IMR-90 (cell line): Measurements from ENCODE around the gene BRIP1. TPM values are rescaled to one million over a fixed set of nuclear protein-coding genes. Genes with fewer than 3 reads are reported as not detected.

Experiments used
- ATAC-seq: fragments of 200-7000 bp; cut with Tn5 transposase; 2 replicates; pipeline ENCODE4 v1.9.1; 2020; ENCODE audit warnings: low read depth, mild to moderate bottlenecking, moderate library complexity
- BruUV-seq: library from RNA; stranded (reverse); fragments of 400-500 nt; replicated peaks from 2 replicates; lab custom pipeline; 2021; lab: Mats Ljungman, UMichigan
- CTCF ChIA-PET: fragments of 300-600 bp; formaldehyde crosslinking; extraction: SDS; loops from one replicate; lab custom pipeline; 2021; ENCODE audit warnings: antibody characterized with exemption; lab: Yijun Ruan, JAX
- POLR2A ChIA-PET: fragments of 300-600 bp; sonication (Branson Sonifier 250); formaldehyde crosslinking; loops from one replicate; lab custom pipeline; 2022; ENCODE audit warnings: antibody characterized with exemption; ENCODE audit not compliant: unreplicated experiment; lab: Charles Lee
- DNase-seq: peaks from one replicate; pipeline ENCODE4 v3.0.0; 2013
- H2AFZ ChIP-seq: replicated peaks from 2 replicates; pipeline ENCODE3; 2013; ENCODE audit warnings: low read length, mild to moderate bottlenecking; ENCODE audit not compliant: poor library complexity
- H2AK5ac ChIP-seq: 2 replicates; pipeline ENCODE4 v1.6.1; 2013; ENCODE audit warnings: low read depth, low read length, inconsistent platforms
- H2AK9ac ChIP-seq: replicated peaks from 2 replicates; pipeline ENCODE3; 2013; ENCODE audit warnings: mild to moderate bottlenecking, low read depth, low read length, moderate library complexity; ENCODE audit not compliant: poor library complexity
- H2BK120ac ChIP-seq: 2 replicates; pipeline ENCODE4 v1.6.1; 2013; ENCODE audit warnings: low read depth, low read length, inconsistent platforms
- H2BK15ac ChIP-seq: 3 replicates; pipeline ENCODE4 v1.6.1; 2013; ENCODE audit warnings: low read depth, low read length, inconsistent platforms
- H2BK20ac ChIP-seq: 2 replicates; pipeline ENCODE4 v1.6.1; 2013; ENCODE audit warnings: low read depth, mild to moderate bottlenecking, inconsistent platforms, low read length, moderate library complexity
- H2BK5ac ChIP-seq: 2 replicates; pipeline ENCODE4 v1.6.1; 2013; ENCODE audit warnings: mild to moderate bottlenecking, low read depth, low read length, inconsistent platforms; ENCODE audit not compliant: poor library complexity, severe bottlenecking
- H3K14ac ChIP-seq: replicated peaks from 2 replicates; pipeline ENCODE4 v1.6.1; 2013; ENCODE audit warnings: low read depth, low read length, inconsistent platforms
- H3K18ac ChIP-seq: 2 replicates; pipeline ENCODE4 v1.6.1; 2013; ENCODE audit warnings: low read depth, low read length, control low read depth
- H3K23ac ChIP-seq: 2 replicates; pipeline ENCODE4 v1.6.1; 2013; ENCODE audit warnings: low read depth, low read length, inconsistent platforms
- H3K27ac ChIP-seq: 2 replicates; pipeline ENCODE4 v1.5.1; 2013; ENCODE audit warnings: mild to moderate bottlenecking, control low read depth, low read length; ENCODE audit not compliant: insufficient read depth
- H3K27me3 ChIP-seq: 2 replicates; pipeline ENCODE4 v1.6.1; 2013; ENCODE audit warnings: low read length; ENCODE audit not compliant: control insufficient read depth, insufficient read depth
- H3K36me3 ChIP-seq: 2 replicates; pipeline ENCODE4 v1.6.1; 2013; ENCODE audit warnings: low read length, mixed read lengths; ENCODE audit not compliant: control insufficient read depth, insufficient read depth
- H3K4ac ChIP-seq: 2 replicates; pipeline ENCODE4 v1.6.1; 2013; ENCODE audit warnings: low read depth, low read length, inconsistent platforms
- H3K4me1 ChIP-seq: 2 replicates; pipeline ENCODE4 v1.6.1; 2013; ENCODE audit warnings: low read length, mixed read lengths; ENCODE audit not compliant: control insufficient read depth, insufficient read depth
- H3K4me2 ChIP-seq: 2 replicates; pipeline ENCODE4 v1.6.1; 2013; ENCODE audit warnings: low read depth, mild to moderate bottlenecking, control low read depth, low read length, moderate library complexity
- H3K4me3 ChIP-seq: 2 replicates; pipeline ENCODE4 v1.5.1; 2013; ENCODE audit warnings: low read depth, mild to moderate bottlenecking, control low read depth, low read length, moderate library complexity; ENCODE audit not compliant: insufficient read depth
- H3K56ac ChIP-seq: 2 replicates; pipeline ENCODE4 v1.6.1; 2013; ENCODE audit warnings: low read length, inconsistent platforms; ENCODE audit not compliant: insufficient read depth; ENCODE audit errors: extremely low read depth
- H3K79me1 ChIP-seq, 2 experiments: 2 replicates each; pipeline ENCODE4 v1.6.1; 2013; ENCODE audit warnings: low read length in 2 of 2, inconsistent platforms in 1 of 2, low read depth in 1 of 2
- H3K9ac ChIP-seq: 2 replicates; pipeline ENCODE4 v1.6.1; 2013; ENCODE audit warnings: low read depth, low read length, control low read depth
- H3K9me1 ChIP-seq: 2 replicates; pipeline ENCODE4 v1.6.1; 2013; ENCODE audit warnings: low read length, inconsistent platforms; ENCODE audit not compliant: insufficient read depth
- H3K9me3 ChIP-seq: 2 replicates; pipeline ENCODE4 v1.6.1; 2013; ENCODE audit warnings: low read length; ENCODE audit not compliant: control insufficient read depth, insufficient read depth
- H4K20me1 ChIP-seq: 2 replicates; pipeline ENCODE4 v1.6.1; 2013; ENCODE audit warnings: low read length, inconsistent platforms; ENCODE audit not compliant: insufficient read depth
- H4K5ac ChIP-seq: 2 replicates; pipeline ENCODE4 v1.6.1; 2013; ENCODE audit warnings: mild to moderate bottlenecking, low read depth, low read length, control low read depth
- H4K8ac ChIP-seq, 2 experiments: 2 replicates each; pipeline ENCODE4 v1.6.1; 2013; ENCODE audit warnings: low read depth in 2 of 2, low read length in 2 of 2, control low read depth in 1 of 2, inconsistent platforms in 1 of 2
- H4K91ac ChIP-seq: 2 replicates; pipeline ENCODE4 v1.6.1; 2013; ENCODE audit warnings: low read depth, low read length, inconsistent platforms; ENCODE audit not compliant: insufficient read depth
- BHLHE40 ChIP-seq: fragments of 150-350 bp; IDR thresholded peaks from 2 replicates; pipeline ENCODE4 v1.6.1; 2016; ENCODE audit warnings: mild to moderate bottlenecking, low read depth, low read length
- CEBPB ChIP-seq: IDR thresholded peaks from 2 replicates; pipeline ENCODE4 v1.6.1; 2012; ENCODE audit warnings: low read depth, low read length, improper control_type of control experiment
- CHD1 ChIP-seq: IDR thresholded peaks from 2 replicates; pipeline ENCODE4 v1.6.1; 2012; ENCODE audit warnings: low read depth, low read length, improper control_type of control experiment
- CTCF ChIP-seq: conservative IDR thresholded peaks from 2 replicates; pipeline ENCODE4 v1.5.1; 2012; ENCODE audit warnings: mild to moderate bottlenecking, low read depth, low read length, improper control_type of control experiment
- ELK1 ChIP-seq: fragments of 150-350 bp; IDR thresholded peaks from 2 replicates; pipeline ENCODE4 v1.6.1; 2016; ENCODE audit warnings: low read depth, mild to moderate bottlenecking, low read length, moderate library complexity, borderline replicate concordance
- FOS ChIP-seq: fragments of 150-350 bp; IDR thresholded peaks from 2 replicates; pipeline ENCODE4 v1.6.1; 2016; ENCODE audit warnings: low read depth, low read length
- MAFK ChIP-seq: IDR thresholded peaks from 2 replicates; pipeline ENCODE4 v1.6.1; 2012; ENCODE audit warnings: low read depth, low read length, improper control_type of control experiment
- MAZ ChIP-seq: IDR thresholded peaks from 2 replicates; pipeline ENCODE4 v1.6.1; 2012; ENCODE audit warnings: low read depth, mild to moderate bottlenecking, low read length, improper control_type of control experiment, moderate library complexity, borderline replicate concordance
- NFE2L2 ChIP-seq: fragments of 150-350 bp; IDR thresholded peaks from 2 replicates; pipeline ENCODE4 v1.6.1; 2016; ENCODE audit warnings: low read depth, mild to moderate bottlenecking, low read length
- POLR2A ChIP-seq: IDR thresholded peaks from 2 replicates; pipeline ENCODE4 v1.6.1; 2012; ENCODE audit warnings: mild to moderate bottlenecking, low read depth, low read length
- RCOR1 ChIP-seq: IDR thresholded peaks from 2 replicates; pipeline ENCODE4 v1.6.1; 2012; ENCODE audit warnings: mild to moderate bottlenecking, low read length, improper control_type of control experiment; ENCODE audit not compliant: insufficient replicate concordance
- SMC3 ChIP-seq: fragments of 150-350 bp; IDR thresholded peaks from 2 replicates; pipeline ENCODE4 v1.6.1; 2016; ENCODE audit warnings: low read depth, mild to moderate bottlenecking, antibody characterized with exemption, low read length, moderate library complexity
- WGBS, 2 experiments: methylation state at CpG; one replicate each; pipeline versions ENCODE4 v1.1.5 to v1.1.7; 2013; ENCODE audit warnings: missing lambda C conversion rate in 2 of 2; ENCODE audit not compliant: insufficient read length in 1 of 2; ENCODE audit errors: extremely low coverage in 2 of 2; 5-methylcytosine and 5-hydroxymethylcytosine counted together
- dilution Hi-C: fragments of 300-500 bp; cut with HindIII; formaldehyde crosslinking; loops from one replicate; pipeline ENCODE4 v1.14.3; 2018; ENCODE audit warnings: low sequenced_read_pairs; ENCODE audit not compliant: unreplicated experiment
- in situ Hi-C: fragments of 300-500 bp; cut with MboI; formaldehyde crosslinking; loops from 3 replicates; pipeline ENCODE4 v1.14.3; 2019; ENCODE audit warnings: low sequenced_read_pairs, inconsistent platforms, mixed read lengths
- intact Hi-C: fragments of 100-400 bp; cut with micrococcal nuclease; formaldehyde crosslinking; loops from 2 replicates; pipeline ENCODE4 v1.10.0; 2022
- polyA plus RNA-seq, 3 experiments: library from polyadenylated mRNA; depleted of rRNA; stranded (reverse); fragments of >200 nt; gene quantifications; 2 replicates each; pipeline ENCODE4 v1.2.3, GENCODE V29; 2012; ENCODE audit warnings: low replicate concordance in 1 of 3
- total RNA-seq: library from RNA; depleted of rRNA; stranded (reverse); fragments of >200 nt; gene quantifications from 2 replicates; pipeline ENCODE4 v1.2.3, GENCODE V29; 2012
- TF ChIP-seq, protein P1 (sequence below): fragments of 150-350 bp; IDR thresholded peaks from 2 replicates; pipeline ENCODE4 v1.6.1; 2017; ENCODE audit warnings: mild to moderate bottlenecking, antibody characterized with exemption, low read length, low read depth

Gene BRIP1
- total and polyA plus RNA-seq, 2 of the 4 experiments (the other 2 are of a cell fraction): 6.1 to 19.7 TPM

- in situ Hi-C loops: no loop called here
- no TSS peak for BruUV-seq
- POLR2A ChIA-PET: no interaction called here
Observed at GRCh38 chr17:61835606-61836005, 27.7 kb downstream of the BRIP1 start.

More at GRCh38 chr17:61835606-61836005, 27.7 kb downstream of the BRIP1 start:
- Histone ChIP-seq H3K14ac (no peak overlapping the region), H3K4me3 (no peak overlapping the region), H2BK20ac (no peak overlapping the region), H2BK5ac (no peak overlapping the region), H3K4me1 (peaks cover 7% of the 10 kb centered on the region), H3K9me3 (no peaks in the 10 kb centered on the region), H3K36me3 (no peaks in the 10 kb centered on the region), H4K5ac (no peak overlapping the region), H2BK120ac (no peak overlapping the region), H2AK5ac (no peak overlapping the region), H3K27ac (no peak overlapping the region), H3K56ac (no peak overlapping the region), H3K4ac (no peak overlapping the region), H3K4me2 (no peak overlapping the region), H4K91ac (no peak overlapping the region), H2AFZ (no peak overlapping the region), H2BK15ac (no peak overlapping the region), H3K79me1 (peaks cover 8 to 29% of the 10 kb centered on the region in 2 experiments), H4K8ac (no peak overlapping the region), H3K9ac (no peak overlapping the region), H4K20me1 (no peaks in the 10 kb centered on the region; the same call in 1 of the 2 replicates), H3K9me1 (peaks cover 7% of the 10 kb centered on the region), H3K27me3 (no peaks in the 10 kb centered on the region), H3K18ac (no peak overlapping the region), H3K23ac (no peak overlapping the region), H2AK9ac (no peak overlapping the region)
- dilution Hi-C loops (no loop called here), intact Hi-C loops (no loop called here)
- ATAC-seq (no peak), DNase-seq (no peak)
- CTCF ChIA-PET: no interaction called here
- WGBS, 2 experiments: no CpG with 5 or more reads among the region's 1 CpG
- TF ChIP-seq ELK1: no peak
- no peak for TF ChIP-seq NFE2L2
- no peak for TF ChIP-seq RCOR1
- TF ChIP-seq CTCF: no peak
- TF ChIP-seq CEBPB: no peak
- no peak for TF ChIP-seq MAZ
- TF ChIP-seq FOS: no peak
- TF ChIP-seq POLR2A: no peak
- TF ChIP-seq MAFK: no peak
- no peak for TF ChIP-seq BHLHE40
- TF ChIP-seq, protein P1, sequence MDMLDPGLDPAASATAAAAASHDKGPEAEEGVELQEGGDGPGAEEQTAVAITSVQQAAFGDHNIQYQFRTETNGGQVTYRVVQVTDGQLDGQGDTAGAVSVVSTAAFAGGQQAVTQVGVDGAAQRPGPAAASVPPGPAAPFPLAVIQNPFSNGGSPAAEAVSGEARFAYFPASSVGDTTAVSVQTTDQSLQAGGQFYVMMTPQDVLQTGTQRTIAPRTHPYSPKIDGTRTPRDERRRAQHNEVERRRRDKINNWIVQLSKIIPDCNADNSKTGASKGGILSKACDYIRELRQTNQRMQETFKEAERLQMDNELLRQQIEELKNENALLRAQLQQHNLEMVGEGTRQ: no peak
- no peak for TF ChIP-seq CHD1
- no peak for TF ChIP-seq SMC3
